ENCODE results near the gene CARS1. TPM values are rescaled to one million over a fixed set of nuclear protein-coding genes. Genes with fewer than 3 reads are reported as not detected.

The CARS1 gene
- total and polyA plus RNA-seq, 2 of the 4 experiments (the other 2 are of a cell fraction) = 72.7 to 78.3 TPM

DNA sequence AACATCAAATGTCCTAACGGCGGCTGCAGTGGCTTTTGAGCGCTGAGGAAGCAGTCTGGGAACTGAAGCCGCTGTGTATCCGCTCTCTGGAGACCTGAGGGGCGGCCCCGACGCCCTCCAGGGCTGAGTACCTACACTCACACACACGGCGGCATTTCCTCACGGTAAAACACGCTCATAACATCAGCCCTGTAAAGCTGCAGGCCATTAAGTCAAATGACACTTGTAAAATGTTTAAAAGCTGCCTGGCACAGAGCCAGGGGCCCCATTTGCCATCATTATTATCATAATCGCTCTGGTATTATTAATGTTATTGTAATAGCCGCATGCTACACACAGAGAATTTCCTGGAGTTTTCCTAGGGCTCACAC, 5.1 kb downstream of the CARS1 start:
- no peak overlapping the region for H2BK15ac ChIP-seq (ENCODE audit: low read depth, low read length)
- no peak for DNase-seq
- H2BK120ac ChIP-seq (ENCODE audit: low read depth, low read length) = no peak overlapping the region
- intact Hi-C loops (cut with micrococcal nuclease) = loop anchor here (5.0 to 10.0 kb wide), 2 partner anchors 113 to 165 kb away; partner anchors contain the start of genes MRGPRG and OSBPL5
- no peak overlapping the region for H4K8ac ChIP-seq (ENCODE audit: low read depth in 2 of 2, low read length in 2 of 2)
- no peak overlapping the region for H2AFZ ChIP-seq (replicated peaks; ENCODE audit: low read length, poor library complexity)
- H3K4me2 ChIP-seq (ENCODE audit: low read depth, low read length) = no peak overlapping the region
- no peak overlapping the region for H3K4ac ChIP-seq (ENCODE audit: low read depth, low read length)
- no peak overlapping the region for H3K14ac ChIP-seq (replicated peaks; ENCODE audit: low read depth, low read length)
- peaks cover 77% of the 10 kb centered on the region for H4K20me1 ChIP-seq (ENCODE audit: insufficient read depth, low read length)
- TF ChIP-seq, protein P1, sequence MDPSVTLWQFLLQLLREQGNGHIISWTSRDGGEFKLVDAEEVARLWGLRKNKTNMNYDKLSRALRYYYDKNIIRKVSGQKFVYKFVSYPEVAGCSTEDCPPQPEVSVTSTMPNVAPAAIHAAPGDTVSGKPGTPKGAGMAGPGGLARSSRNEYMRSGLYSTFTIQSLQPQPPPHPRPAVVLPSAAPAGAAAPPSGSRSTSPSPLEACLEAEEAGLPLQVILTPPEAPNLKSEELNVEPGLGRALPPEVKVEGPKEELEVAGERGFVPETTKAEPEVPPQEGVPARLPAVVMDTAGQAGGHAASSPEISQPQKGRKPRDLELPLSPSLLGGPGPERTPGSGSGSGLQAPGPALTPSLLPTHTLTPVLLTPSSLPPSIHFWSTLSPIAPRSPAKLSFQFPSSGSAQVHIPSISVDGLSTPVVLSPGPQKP (IDR thresholded peaks at IDR 0.05; ENCODE audit: borderline replicate concordance, low read depth, low read length) = no peak
- TF ChIP-seq RCOR1 (IDR thresholded peaks at IDR 0.05; ENCODE audit: insufficient replicate concordance, low read length) (no peak), RFX5 (IDR thresholded peaks at IDR 0.05; ENCODE audit: low read depth, low read length) (no peak), CEBPB (IDR thresholded peaks at IDR 0.05; ENCODE audit: low read depth, low read length) (no peak), MAFK (IDR thresholded peaks at IDR 0.05; ENCODE audit: low read depth, low read length) (no peak), CHD1 (IDR thresholded peaks at IDR 0.05; ENCODE audit: low read depth, low read length) (no peak), FOS (IDR thresholded peaks at IDR 0.05; ENCODE audit: low read depth, low read length) (no peak), MXI1 (IDR thresholded peaks at IDR 0.05; ENCODE audit: borderline replicate concordance, low read depth, low read length) (no peak), BHLHE40 (IDR thresholded peaks at IDR 0.05; ENCODE audit: low read depth, low read length) (no peak), POLR2A (IDR thresholded peaks at IDR 0.05; ENCODE audit: low read depth, low read length) (no peak)
- TF ChIP-seq, protein P2, sequence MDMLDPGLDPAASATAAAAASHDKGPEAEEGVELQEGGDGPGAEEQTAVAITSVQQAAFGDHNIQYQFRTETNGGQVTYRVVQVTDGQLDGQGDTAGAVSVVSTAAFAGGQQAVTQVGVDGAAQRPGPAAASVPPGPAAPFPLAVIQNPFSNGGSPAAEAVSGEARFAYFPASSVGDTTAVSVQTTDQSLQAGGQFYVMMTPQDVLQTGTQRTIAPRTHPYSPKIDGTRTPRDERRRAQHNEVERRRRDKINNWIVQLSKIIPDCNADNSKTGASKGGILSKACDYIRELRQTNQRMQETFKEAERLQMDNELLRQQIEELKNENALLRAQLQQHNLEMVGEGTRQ (IDR thresholded peaks at IDR 0.05; ENCODE audit: low read depth, low read length) = no peak
- no peak overlapping the region for H3K56ac ChIP-seq (ENCODE audit: extremely low read depth, insufficient read depth, low read length)
- ChIA-PET POLR2A (ENCODE audit: unreplicated experiment) (interaction anchor here (0.6 kb wide), 1 partner anchor 106 kb away, joined by 3 read pairs; no protein-coding TSS in a partner anchor), CTCF (interaction anchor here (3.2 kb wide), 1 partner anchor 40 kb away, joined by 10 read pairs; no protein-coding TSS in a partner anchor)
- H2BK20ac ChIP-seq (ENCODE audit: low read depth, low read length) = no peak overlapping the region
- no peak overlapping the region for H3K4me3 ChIP-seq (ENCODE audit: insufficient read depth, low read depth, low read length)
- 45% methylated on average over 9 of the region's 14 CpGs; no CpG with 5 or more reads in 1 of the 2 experiments for WGBS, 2 experiments (ENCODE audit: extremely low coverage in 2 of 2, insufficient read length in 1 of 2)
- ATAC-seq (ENCODE audit: low read depth) = no peak
- no peak overlapping the region for H3K27ac ChIP-seq (ENCODE audit: insufficient read depth, low read length)
- H3K79me1 ChIP-seq (ENCODE audit: low read depth in 1 of 2, low read length in 2 of 2) = peaks cover 10 to 94% of the 10 kb centered on the region in 2 experiments; a peak in 3 of 4 replicates
- no peak overlapping the region for H4K91ac ChIP-seq (ENCODE audit: insufficient read depth, low read depth, low read length)
- no peaks in the 10 kb centered on the region for H3K27me3 ChIP-seq (ENCODE audit: control insufficient read depth, insufficient read depth, low read length)
- H3K9me3 ChIP-seq (ENCODE audit: control insufficient read depth, insufficient read depth, low read length) = no peaks in the 10 kb centered on the region
- H3K23ac ChIP-seq (ENCODE audit: low read depth, low read length) = no peak overlapping the region
- dilution Hi-C loops (cut with HindIII; ENCODE audit: low sequenced_read_pairs, unreplicated experiment) = no loop called here
- H4K5ac ChIP-seq (ENCODE audit: low read depth, low read length) = no peak overlapping the region
- peaks cover 23% of the 10 kb centered on the region for H3K4me1 ChIP-seq (ENCODE audit: control insufficient read depth, insufficient read depth, low read length)
- no peak overlapping the region for H3K9ac ChIP-seq (ENCODE audit: low read depth, low read length)
- no TSS peak for BruUV-seq (replicated peaks)
- H3K9me1 ChIP-seq (ENCODE audit: insufficient read depth, low read length) = peaks cover 42% of the 10 kb centered on the region
- in situ Hi-C loops (cut with MboI; ENCODE audit: low sequenced_read_pairs) = loop anchor here (25.0 kb wide), 1 partner anchor 360 kb away; no protein-coding TSS in a partner anchor
- H3K36me3 ChIP-seq (ENCODE audit: control insufficient read depth, insufficient read depth, low read length) = peaks cover 21% of the 10 kb centered on the region
- no peak overlapping the region for H3K18ac ChIP-seq (ENCODE audit: low read depth, low read length)
- H2AK5ac ChIP-seq (ENCODE audit: low read depth, low read length) = no peak overlapping the region
- no peak overlapping the region for H2AK9ac ChIP-seq (replicated peaks; ENCODE audit: low read depth, low read length, poor library complexity)
- H2BK5ac ChIP-seq (ENCODE audit: low read depth, low read length, poor library complexity, severe bottlenecking) = no peak overlapping the region

Data from IMR-90 (cell line).